ENCODE measurements around the gene NPM3.
A peak's percentile ranks its signal among the peaks of the same experiment; 100 is the strongest.
"Not testable (repeated sequence)": the region's sequence is repeated elsewhere in the genome, so short reads cannot be mapped to it uniquely, and the experiment has no call there.

NPM3 gene

DNA sequence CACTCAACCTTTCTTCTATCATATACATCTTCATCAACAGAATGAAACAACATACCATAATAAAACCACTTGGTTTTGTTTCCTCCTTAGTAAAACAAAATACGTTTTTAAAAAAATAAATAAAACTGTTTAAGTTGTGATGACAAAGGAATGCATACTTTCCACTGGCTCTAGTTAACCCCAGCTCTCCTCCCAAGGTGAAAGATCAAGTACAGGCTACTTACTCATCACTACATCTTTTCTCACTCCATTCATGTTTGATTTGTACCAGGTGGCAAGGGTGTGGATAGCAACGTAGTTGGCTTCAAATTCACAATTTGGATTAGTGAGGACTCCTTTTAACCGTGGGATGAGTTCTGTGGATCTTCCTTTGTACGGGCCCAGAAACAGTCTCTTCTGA lies 20.3 kb upstream of the NPM3 start:
- no peak for DNase-seq

DNA sequence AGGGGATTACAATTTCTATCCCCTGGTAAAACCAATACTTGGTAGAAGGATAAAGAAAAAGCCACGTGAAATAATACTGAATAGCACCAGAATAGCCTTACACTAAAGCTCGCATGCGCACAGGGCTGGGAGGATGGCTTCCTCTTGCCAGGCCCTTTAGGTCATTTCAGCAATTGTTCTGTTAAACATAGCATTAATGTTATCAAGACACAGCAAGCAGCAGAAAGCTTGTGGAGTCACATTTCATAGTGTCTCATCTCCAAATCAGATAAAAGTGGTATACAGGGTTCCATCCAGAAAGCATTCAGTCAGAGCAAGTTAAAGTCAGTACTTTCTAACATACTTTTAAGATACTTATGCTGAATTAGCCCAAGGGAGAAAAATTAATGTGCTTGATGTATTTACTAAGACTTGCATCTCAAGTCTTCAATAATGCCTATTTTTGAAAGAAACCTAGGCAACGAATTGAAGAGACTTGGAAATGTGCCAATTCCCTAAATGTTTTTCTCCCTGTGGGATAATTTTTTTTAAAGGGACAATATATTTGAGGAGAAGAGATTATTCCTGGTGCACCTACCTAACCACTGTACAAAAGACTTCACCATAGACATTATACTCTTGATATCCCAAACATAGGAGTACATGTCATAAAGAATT lies 14.3 kb upstream of the NPM3 start:
- DNase-seq, result no peak

DNA sequence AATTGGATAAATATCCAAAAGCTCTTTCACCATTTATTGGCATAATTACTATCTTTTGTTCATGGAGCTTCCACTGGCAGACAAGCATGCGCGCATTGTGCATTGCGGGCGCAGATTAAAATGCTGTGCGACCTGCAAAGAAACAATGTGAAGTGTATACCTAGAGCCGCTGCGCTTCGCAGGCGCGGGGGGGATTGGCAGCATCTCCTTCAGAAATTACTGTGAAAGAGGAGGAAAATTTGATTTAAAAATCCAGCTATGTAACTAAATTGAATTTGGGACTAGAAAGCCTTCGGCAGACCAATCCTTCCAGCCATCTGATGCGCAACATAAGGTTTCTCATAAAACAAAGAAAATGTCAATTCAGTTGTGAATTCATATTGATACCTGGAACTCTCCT lies 10.3 kb upstream of the NPM3 start:
- no peak for DNase-seq

DNA sequence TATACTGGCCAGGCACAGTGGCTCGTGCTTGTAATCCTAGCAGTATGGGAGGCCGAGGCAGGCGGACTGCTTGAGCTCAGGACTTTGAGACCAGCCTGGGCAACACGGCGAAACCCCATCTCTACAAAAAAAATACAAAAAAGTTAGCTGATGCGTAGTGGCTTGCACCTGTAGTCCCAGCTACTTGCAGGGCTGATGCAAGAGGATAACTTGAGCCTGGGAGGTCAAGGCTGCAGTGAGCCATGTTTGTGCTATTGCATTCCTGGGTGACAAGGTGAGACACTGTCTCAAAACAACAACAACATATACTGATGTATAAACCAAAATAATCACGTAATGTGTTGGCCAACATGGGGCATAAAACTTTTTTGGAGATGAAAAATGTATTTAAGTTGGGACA lies 6.4 kb upstream of the NPM3 start:
- DNase-seq, result no peak

DNA sequence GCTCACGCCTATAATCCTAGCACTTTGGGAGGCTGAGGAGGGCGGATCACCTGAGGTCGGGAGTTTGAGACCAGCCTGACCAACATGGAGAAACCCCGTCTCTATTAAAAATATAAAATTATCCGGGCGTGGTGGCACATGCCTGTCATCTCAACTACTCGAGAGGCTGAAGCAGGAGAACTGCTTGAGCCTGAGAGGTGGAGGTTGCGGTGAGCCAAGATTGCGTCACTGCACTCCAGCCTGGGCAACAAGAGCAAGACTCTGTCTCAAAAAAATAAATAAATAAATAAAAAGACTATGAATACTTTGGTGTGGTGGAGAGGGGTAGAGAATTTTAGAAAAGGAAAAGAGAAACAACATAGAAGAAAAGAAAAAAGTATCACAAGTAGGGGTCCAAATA lies 6.0 kb upstream of the NPM3 start:
- not testable (repeated sequence) for DNase-seq

DNA sequence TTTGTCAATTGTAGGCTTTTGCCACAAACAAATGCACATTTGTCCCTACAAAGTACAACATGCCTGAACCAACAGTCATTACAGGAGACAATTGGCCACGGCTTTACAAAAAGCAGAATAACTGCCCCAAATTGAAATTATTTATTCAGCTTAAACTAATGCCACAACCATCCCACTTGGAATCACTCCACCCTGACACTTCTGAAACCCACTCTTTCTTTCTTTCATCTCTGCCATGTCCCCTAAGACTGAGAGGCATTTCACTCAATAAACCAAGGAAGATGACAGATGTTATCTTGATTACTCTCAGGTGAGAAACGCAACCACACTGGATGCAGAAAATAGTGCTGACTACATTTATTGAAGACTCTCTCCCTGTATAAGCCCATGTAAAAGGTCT lies 2.6 kb upstream of the NPM3 start:
- no peak for DNase-seq

DNA sequence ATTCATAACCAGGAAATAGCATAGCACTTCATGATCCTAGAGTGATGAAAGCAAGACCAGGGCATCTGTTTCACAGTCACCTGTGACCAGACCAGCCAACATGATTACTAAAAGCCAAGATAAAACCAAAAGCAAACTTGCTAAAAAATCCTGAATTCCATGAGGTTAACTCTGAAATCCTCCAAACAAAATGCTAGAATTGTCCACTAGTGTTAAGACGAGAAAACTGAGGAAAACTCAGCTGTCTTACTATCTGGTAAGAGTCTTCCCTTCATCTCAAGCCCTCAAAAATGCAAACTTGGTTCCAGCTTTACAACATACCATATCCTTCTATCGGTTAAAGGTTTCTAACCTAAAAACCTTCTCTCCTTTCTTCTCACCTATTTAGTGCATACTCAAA lies 1.3 kb upstream of the NPM3 start:
- no peak for DNase-seq

DNA sequence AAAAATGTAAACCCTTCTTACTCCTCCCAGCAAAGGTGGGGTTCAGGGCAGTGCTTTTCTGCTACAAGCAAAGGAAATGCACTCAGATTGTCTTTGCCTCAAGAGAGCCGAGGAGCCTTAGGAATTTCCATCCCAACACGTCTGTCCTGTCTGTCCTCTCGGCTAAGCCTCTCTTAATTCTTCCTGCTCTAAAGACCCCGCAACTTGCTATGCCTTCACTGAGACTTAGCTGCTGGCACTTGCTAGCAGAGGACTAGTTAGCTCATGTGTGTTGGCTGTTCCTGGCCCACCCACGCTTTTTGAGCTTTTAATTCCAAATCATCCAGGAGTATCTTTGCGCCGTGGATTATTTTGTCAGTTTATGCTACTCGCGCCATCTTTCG lies 481 bp upstream of the NPM3 start:
- no peak for DNase-seq

DNA sequence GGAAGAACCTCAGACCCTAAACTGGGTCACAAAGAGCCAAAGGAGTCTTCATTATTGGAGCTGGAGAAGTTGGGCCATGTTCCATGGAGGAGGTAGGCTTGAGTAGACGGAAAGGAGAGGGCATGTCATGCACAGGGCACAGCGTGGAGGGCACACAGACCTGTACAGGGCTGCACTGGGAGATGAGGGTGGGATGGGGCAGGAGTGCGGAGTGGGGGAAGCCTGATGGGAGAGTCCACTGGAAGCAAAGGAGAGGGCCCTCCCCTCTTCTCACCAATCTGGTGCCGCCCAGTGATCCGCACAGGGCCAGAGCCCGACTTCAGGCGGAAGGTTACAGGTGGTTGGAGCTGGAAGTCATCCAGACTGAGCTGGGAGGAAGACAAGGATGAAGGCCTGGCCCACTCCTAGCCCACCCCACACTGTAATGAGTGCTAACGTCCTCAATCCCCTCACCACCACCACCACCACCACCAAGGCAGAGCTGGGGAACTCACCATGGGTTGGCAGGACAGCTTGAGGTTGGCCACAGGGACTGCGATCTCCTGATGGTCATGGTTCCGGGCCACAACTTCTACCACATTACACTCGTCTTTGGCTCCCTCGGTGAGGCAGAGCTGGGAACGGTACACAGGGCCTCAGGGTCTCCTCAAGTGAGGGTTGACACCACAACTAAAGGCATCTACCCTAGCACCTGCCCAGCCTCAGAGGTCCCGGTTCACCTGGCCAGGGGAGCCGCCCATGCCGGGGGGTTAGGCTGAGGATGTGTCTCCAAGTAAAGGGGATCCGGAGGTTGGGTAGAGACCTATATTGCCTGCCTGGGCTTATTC lies 1.0 kb downstream of the NPM3 start:
- no peak for DNase-seq

DNA sequence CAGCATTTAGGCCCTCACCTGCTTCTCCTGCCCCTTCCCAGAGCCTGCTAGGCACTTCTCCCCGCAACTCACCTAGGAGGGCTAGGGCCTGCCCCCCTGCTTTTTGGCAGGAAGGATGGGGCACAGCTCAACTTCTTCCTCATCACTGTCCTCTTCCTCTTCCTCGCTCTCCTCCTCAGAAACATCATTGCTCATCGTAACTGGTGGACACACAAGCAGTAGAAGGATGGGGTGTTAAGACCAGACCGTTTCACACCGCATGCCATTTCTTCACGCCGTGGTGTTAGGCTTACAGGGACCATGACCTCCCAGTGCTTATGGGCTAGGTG lies 1.6 kb downstream of the NPM3 start:
- no peak for DNase-seq

DNA sequence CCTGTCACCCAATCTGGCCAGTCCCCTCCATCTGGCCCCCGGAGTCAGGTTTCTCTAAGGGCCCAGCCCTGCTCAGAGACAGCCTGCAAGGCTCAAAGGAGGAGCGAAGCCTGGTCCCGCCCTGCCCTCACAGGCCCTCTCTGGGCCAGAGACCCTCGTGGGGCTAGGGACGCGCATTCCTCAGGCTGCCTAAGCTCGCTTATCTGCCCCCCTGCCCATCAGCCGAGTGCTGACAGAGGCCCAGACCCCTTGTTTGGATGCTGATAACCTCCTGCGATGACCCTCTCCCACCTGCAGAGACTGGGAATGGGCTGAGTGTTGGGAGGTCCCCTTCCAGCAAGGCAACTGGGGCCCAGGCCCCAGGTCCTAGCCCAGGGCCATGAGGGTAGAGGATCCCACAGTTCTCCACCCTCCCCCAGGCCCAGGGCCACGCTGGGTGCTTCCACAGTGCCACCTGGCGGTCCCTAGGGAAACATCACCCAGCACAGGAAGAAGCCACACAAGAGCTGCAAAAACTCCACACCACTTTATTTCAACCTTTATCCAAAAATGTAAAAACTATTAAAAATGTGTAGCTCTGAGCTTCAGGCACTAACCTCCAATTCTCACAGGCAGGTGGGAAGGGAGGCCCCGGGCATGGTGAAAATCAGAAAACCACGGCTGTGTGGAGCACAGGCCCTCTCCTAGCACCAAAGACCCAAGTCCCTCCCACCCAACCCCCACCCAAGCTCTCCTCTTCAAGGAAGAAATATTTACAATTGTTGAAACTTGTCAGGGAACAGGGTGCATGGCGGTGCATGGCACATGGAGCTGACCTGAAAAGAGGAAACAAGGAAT lies 2.2 kb downstream of the NPM3 start:
- peak; percentile 62 for DNase-seq

DNA sequence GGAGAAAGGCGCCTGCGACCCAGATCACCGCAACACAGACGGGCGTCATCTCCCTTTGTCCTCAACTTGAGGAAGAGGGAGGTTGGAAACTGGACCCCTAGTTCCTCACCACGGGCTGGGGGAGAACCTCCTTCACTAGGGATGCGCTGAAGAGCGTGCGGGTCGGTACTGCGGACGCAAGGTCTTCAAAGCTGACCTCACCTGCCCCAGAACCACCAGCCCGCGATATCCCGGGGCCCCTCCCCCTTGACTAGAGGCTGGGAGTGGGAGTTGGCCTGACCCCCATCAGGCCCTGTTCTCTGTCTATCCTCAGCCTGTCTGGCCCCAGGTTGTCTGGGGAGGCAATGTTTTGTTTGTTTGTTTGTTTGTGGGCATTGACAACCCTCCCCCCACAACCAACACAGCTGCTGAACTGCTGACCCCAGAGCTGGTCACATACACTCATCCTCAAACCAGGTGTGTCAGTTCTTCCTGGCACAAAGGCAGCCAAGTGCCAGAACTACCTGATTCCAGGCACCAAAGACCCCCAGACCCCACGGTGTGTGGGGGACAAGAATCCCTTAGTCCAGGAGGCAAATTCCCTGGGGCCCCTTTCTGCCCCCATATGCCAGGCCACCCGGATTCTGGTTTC lies 2.9 kb downstream of the NPM3 start:
- DNase-seq, result no peak

DNA sequence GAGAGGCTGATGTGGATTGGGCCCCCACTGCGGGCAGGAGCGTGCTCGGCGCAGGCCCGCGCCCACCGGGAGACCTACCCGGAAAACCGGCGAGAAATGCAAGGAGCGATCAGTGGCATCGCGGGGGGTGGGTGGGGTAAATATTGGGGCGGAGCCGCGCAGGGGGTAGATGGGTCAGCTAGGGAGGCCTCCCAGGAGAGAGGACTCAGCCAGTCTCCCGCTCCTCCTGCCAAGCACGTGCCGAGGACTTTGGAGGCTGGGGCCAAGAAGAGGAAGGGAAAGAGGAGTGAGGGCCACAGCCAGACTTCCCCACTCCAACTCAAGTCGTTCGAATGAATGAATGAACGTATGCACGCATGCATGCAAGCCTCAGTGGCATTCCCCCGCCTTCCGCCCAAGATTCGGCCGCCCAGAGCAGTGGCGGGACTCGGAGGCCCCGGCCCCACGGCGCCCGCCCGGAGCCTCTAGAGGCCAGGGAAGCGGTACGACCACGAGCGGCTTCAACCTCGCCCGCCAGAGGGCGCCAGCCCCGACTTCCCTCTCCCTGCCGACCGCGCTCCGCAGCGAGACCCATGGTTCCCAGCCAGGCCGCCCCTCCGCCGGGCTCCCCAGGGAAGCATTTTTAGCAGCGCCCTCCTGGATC lies 3.6 kb downstream of the NPM3 start:
- DNase-seq, result peak; percentile 72

DNA sequence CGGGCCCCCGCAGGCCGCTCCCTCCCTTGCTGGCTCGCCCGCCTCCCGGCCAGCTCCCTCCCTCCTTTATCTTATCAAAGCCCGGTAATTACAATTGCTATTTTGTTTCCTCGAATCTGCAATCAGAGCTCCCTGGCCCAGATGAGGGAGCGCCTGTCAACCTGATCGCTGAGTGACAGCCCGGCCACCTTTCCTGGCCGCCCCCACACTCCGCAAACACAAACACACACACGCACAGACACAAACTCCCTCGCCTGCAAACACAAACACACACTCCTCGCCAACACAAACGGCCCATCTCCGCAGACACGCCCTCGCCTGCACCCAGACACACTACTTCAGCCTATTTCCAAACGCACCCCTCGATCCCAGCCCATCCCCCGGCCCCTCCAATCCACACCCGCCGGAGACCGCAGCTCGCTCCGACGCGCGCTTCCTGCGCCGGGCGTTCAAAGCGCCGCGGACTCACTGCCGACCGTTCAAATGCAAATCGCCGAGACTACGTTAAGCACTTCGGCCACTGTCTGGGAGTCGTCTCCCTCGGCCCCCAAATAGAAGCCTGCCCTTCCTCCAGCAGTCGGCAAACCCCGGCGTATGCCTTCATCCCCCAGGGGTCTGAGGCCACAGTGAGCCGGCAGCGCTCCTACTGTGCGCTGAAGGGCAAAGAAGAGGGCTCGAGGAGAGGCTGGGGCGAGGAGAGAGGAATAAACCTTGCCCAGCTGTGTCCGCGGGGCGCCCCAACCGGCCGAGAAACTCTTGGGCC lies 4.3 kb downstream of the NPM3 start:
- DNase-seq, result no peak

DNA sequence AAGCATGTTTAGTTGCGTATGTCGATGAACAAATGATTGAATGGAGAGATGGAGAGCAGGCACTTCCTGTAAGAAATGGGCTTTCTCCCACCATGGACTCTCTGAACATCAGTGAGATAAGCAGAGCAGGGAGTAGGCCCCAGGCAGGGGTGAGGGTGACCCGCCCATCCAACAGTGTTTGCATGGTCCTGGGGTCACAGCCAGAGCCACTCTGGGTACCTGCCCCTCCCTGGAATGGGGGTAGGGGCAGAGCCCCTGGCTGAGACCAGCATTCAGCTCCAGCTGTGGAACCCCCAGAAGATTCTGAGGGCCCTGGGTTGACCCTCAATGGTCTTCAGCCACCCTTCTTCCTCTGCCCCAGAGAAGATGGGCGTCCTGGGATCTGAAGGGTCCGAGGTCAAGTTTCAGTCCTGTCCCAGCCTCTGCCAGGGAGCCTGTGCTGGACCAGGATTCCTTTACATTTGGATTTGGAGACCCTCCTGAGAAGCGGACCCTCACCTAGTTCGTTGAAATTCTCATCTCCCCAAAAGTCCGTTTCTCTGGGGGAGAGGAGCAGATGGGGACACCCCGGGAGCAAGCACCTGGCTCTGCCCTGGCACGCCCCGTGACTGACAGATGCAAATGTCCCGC lies 5.0 kb downstream of the NPM3 start:
- DNase-seq, result no peak

DNA sequence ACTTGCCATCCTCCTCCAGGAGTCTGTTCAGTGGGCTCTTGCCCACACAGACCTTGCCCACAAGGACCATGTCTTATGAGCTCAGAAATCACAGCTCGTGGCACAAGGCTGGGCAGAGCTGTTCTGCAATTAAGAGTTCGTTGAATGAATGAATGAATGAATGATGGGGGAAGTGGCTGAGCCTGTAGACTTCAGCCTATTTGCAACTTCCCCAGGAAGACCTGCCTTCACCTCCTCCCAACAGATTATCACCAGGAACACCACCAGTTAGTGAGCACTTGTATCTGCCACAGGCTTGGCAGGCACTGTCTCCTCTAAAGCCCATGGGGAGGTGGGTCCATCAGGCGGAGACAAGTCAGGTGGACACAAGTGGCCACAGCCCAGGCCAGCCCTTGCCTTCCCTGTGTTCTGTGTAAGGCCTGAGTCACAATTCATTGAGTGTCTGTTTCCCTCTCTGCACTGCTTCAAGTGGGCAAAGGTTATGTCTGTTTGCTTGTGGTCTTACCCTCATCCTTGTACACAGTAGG lies 5.6 kb downstream of the NPM3 start:
- DNase-seq, result no peak

DNA sequence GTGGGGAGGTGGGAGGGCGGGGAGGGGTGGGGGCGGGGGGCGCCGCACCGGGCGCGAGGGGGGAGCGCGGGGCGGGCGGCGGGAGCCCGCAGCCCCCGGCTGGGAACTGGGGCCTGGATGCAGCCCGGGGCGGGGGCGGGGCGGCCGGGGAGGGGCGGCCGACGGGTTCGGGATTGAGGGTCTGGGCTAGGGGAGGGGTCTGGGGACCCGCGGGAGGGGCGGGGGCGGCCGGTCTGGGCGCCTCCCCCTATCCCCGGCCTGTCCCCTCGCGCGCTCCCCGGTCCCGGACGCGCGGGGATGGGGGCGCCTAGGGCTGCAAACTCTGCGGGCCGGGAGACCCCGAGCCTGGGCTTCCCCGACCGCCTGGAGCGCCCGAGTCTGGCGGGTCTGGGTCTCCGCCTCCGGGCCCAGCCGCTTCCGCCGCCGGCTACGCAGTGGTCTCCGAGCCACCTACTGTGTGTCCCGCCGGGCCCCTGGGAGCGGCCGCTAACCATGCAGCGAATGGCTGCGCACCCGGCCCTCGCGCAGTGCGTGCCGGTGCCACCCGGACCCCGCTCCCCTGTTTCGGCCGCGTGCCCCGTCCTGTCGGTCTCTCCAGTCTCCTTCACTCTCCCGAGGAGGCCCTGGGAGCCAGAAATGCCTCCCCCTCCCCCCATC lies 7.0 kb downstream of the NPM3 start:
- DNase-seq, result no peak

DNA sequence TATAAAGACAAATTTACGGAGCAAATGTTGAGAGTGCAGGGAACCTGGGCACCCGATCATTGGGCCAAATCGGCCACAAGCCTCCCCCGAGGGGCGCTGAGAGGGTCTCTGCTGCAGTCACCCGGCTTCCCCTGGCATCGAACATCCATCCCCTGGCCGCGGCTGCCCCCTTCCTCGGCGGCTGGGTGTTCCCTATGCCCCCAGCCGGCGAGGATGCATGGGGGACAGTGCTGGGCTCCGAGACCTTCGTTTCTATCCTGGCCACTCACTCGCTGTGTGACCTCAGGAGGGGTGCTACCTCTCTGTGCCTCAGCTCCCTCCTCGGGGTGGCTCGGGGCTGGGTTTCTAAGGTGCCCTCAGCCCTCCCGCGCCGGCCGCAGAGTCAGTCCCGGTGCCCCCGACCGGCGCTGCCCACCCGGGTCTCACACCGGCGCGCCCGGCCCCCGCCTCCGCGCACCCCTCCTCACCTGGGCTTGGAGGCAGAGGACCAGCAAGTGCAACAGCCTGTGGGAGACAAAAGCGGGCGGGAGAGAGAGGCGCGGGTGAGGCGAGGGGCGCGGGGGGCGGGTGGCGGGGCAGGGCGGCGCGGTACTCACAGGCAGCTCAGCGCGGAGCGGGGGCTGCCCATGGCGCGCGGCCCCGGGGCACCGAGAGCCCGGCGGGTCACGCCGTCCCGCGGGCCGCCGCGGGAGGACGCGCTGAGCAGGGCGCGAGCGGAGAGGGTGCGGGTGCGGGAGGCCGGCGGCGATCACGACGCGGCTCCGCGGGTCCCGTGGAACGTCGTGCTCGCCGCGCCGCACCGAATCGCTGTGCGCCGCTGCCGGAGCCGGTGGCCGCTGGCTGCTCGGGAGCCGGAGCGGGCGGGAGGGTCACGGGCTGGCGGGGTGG lies 7.7 kb downstream of the NPM3 start, which contains the start of gene FGF8:
TSS of gene FGF8 (minus strand) at position 842 of the 888 bp plus-strand sequence. CDS start at position 628, 214 bp downstream.
- no peak for DNase-seq

DNA sequence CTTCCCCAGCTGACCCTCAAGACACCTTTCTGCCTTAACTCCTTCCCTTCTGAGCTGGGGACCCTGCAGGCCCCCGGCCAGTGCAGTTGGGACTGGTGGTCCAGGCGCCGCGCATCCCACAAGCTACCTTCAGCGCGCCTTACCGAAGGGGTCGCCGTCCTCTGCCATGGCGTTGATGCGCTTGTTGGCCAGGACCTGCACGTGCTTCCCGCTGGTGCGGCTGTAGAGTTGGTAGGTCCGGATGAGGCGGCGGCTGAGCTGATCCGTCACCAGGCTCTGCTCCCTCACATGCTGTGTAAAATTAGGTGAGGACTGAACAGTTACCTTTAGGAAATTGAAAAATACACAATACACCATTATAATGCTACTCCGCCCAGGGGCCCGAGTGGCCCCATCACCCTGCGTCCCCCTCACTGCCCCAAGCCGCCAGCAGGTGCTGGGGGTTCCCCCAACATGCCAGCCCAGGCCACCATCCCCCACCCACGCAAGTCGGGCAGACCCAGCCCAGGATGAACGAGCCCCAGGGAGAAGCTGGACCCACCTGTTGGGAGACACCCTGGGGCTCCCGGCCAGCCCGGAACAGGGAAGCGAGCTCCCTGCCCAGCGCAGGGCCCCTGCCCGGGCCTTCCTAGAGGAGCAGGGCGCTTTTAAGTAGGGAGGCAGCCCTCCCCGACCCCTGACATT lies 8.5 kb downstream of the NPM3 start:
- no peak for DNase-seq
